Germinal center (tissue), 1 donor: ENCODE results near the gene PLAAT1.

ENCODE experiments used
- DNase-seq: peaks from one replicate; pipeline ENCODE4 v3.0.0; 2012; ENCODE audit warnings: mixed read lengths, low spot score

Gene PLAAT1

DNA sequence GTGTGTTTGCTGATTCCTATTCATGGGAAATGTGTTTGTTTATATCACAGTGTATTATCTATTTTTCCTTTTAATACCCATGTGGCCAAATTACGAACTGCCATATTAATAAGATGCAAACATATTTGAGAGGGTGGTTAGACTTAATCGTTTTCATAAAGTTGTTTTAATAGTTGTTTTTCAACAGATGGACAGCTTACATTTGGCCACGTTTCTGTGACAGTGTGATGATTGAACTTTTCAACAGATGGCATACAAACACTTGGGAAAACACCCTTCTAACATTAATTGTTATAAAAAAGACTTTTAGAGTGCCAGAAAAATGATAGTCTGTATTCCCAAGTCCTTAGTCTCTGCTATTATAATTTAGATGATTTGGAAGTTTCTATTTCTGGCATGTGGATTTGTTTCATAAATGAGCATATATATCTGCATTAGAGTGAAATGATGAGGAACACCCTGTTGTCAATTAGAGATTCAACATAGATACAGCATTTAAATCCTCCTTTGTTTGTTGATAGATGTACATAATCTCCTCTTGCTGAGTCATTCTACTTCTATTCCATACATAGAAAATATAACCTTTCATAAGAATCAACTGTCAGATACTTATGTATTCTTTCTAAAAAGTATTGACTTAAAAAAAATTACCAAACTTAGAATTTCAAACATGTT is 13.1 kb downstream of the PLAAT1 start:
- DNase-seq: no peak

DNA sequence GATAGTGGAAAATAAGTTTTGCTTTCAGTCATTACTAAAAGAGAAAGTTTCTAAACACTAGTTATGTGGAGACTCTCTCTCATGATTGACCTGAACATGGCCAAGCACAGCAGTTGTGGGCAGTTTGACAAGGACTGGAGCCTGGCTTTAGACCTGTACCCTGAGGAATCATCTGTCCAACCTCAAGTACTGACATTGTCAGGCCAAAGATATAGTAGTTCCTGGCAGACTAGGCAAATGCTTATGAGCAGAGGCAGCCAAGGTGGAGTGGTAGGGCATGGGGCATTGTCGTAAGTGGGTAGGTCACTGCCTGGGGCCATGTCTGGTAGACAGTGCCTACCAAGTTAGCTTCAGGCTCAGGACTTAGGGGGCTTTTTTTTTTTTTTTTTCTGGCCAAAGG is 20.9 kb downstream of the PLAAT1 start:
- DNase-seq: no peak

DNA sequence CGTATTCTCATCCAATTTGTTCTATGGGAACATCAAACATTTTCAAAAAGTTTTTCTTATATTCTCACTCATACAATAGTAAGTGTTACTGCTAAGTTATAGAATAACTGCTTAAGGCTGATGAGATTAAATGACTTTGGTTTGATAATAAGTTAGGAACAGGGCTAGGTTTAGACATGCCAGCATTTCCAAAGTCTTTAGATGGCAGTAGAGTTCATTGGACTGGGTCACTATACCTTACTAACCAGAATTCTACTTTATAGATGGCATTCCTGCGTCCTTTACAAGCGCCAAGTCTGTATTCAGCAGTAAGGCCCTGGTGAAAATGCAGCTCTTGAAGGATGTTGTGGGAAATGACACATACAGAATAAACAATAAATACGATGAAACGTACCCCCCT is 21.7 kb downstream of the PLAAT1 start:
- DNase-seq: no peak

DNA sequence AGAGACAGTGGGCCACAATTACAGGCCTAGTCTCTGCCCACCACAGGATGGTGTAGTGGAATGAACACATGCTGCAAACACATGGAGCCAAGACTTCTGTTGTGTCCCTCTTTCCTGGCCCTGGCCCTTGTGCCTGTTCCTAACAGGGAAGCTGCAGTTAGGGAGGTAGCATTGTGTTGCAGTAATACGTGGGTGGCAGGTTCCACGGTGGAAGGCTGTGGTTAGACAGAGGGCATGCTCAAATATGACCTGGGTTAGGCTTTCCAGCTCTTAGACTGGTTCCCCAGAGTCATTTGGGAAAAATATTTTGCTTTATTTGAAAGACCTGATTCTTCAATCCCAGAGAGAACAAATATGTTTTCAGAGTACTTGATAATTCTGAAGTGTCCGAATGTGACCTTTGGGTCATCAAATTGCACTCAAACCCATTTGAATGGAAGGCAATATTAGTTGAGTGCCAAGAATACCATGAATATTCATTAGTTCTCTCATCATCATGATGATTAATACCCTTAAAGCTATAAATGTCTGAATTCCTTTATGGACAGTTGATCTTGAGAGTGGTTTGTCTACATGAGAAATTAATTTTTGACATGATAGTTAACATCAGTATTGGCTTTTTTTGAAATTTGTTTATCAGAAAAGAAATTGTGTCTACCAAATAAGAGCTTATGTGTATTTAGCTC is 28.5 kb downstream of the PLAAT1 start:
- DNase-seq: no peak

DNA sequence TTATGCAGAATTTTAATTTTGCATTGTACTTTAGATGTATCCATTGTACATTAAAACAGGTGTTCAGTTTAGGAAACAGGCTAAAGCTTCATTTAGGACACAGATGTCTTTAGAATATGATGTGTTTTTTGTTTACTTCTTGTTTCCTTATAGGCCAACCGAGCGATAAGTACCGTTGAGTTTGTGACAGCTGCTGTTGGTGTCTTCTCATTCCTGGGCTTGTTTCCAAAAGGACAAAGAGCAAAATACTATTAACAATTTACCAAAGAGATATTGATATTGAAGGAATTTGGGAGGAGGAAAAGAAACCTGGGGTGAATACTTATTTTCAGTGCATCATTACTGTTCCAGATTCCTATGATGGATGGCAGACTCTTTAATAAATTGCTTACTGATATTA is 29.4 kb downstream of the PLAAT1 start:
- DNase-seq: no peak

DNA sequence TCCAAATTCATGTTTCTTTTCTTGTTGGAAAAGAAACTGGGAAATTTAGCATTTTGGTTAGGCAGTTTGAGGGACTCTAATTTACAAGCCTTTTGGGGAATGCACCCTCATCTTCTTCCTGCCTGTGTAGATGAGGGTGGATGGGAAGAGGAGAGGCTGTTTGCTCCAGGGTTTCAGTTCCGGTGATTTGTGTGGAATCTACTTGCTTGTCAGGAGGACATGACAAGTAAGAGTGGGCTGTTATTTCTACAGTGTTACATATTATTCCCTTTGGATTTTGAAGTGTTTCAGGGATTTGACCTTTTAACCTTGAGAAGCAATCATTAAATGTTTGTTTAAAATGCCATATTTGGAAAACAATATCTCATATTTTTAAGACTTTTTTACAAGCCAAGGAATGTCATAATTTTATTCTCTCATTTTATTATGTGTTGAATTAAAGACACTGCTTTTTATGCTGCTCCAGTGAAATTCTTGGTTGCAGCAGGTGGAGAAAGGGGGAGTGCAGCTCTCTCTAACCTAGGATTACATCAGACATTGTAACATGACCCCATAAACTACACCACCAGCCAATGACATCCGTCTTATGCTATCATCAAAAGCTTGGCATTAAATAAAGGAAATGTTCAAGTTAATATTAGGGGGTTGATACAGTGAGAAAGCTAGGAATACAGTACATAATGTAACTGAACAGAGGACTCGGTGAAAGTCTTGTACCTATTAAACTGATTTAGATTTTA is 30.2 kb downstream of the PLAAT1 start:
- DNase-seq: no peak

DNA sequence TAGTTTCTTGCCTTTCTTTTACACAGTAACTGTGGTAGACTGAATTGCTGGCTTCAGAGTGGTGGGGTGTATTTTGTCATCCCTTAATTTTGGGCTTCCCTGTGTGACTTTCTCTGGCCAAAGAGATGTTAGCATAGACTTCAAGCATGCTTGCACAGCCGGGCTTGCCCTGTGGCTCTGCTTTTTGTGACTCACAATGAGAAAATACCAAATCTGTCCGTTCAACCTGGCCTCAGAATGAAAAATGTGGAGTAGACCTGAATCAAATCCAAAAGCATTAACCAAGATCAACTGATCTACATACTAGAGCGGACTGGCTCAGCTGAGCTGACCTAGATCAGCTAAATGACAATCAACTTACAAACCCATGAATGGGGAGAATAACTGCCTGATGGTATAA is 51.4 kb downstream of the PLAAT1 start:
- DNase-seq: no peak

DNA sequence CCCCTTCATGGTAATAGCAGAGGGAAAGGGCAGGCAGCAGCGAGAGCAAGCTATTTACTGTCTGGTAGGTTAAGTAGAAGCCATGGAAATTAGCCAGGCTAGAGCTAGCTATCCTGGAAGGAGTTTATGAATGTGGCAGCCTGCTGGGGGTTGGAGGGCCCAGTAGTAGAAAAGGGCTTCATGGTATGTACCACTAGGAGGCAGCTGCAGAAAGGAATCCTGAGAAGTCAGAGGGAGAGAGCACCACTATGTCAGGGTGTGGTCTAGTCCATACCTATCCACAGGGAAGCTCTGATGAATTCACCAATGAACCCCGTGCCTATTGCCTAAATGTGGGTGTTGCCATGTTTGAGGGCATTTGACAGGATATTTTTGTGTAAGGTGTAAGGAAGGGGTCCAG is 55.0 kb downstream of the PLAAT1 start:
- DNase-seq: no peak

DNA sequence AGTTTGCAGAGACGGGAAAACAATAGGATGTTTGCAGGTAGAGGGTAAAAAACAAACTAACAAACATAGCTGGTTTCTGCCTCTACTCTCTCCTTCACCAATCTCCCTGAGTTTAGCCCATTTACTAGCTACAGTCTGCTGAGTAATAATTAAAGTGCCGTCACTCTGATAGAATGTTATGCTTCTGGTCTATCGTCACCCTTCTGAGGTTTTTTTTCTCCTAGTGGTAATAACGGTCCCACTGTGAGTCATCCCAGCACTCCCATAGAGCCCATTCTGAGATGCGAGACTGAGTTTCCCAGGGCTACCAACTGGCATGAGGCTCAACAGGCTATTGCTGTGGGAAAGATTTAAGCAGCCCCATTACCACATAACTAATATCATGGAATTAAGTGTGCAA is 56.4 kb downstream of the PLAAT1 start:
- DNase-seq: no peak

DNA sequence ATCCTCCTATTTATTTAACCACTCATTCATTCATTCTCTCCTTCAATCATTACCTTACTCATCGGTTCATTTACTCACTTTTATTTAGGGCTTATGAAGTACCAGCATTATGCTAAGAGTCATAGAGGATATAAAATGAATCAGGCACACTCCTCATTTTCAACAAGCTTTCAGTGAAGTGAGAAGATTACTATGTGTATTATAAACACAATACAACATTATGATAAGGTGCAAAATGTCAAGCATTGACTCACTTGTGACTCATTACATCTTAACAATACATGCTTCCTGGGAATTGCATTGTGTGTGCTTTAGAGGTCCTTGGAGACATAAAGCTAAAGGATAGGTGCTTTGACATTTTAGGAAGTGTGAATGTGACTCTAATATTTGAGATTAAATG is 60.4 kb downstream of the PLAAT1 start:
- no peak for DNase-seq

DNA sequence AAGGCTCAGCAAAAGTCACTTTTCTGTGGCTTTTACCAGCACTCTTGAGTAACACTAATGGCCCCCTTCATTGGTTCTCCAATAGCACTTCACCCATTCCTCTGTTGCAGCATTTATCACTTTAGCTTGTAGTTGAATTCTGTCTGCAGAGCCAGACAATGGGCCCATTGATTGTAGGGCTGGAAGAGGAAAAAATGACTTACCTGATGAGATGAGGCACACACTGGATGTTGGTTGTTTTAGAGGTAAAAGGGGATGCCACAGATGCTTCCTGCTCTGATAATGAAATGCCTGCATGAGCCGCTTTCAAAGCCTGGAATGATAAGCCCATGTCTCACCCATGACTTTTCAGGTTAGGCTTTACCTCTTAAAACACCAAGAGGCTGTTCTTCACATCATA is 64.3 kb downstream of the PLAAT1 start:
- DNase-seq: no peak

DNA sequence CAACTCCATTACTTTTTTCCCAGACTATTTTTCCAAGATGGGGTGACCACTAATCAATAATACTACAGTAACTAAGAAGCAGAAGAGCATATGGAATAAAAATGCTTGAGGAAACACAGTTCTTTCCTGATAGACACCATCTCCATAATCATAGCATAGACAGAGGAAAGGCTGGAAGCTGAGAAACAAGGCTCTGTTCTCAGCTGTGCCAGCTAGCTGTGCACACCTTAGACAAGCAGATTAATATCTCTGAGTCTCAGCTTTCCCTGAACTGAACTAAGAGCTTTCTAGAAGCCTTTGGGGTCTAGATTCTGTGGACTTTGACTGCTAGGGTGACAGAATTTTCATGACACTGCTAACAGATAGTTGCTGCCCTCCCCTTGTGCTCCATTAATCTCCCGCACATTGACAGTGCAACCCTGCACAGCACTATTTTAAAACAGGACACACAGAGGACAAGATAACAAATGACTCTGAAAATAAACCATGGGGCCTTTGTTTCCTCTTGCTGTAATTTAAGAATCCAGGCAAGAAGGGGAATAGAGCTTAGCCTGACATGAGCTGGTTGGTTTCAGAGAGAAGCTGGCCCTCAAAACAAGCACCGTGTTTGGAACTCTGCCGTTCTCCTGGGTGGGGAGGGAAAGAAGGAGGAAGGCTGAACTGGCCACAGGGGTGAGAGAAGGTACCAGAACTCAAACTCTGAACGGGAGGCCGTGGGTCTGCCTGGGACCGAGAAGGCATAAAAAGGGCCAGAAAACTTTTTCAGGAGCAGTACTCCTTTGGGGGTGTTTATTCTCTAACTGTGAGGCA is 70.1 kb downstream of the PLAAT1 start:
- DNase-seq: no peak

DNA sequence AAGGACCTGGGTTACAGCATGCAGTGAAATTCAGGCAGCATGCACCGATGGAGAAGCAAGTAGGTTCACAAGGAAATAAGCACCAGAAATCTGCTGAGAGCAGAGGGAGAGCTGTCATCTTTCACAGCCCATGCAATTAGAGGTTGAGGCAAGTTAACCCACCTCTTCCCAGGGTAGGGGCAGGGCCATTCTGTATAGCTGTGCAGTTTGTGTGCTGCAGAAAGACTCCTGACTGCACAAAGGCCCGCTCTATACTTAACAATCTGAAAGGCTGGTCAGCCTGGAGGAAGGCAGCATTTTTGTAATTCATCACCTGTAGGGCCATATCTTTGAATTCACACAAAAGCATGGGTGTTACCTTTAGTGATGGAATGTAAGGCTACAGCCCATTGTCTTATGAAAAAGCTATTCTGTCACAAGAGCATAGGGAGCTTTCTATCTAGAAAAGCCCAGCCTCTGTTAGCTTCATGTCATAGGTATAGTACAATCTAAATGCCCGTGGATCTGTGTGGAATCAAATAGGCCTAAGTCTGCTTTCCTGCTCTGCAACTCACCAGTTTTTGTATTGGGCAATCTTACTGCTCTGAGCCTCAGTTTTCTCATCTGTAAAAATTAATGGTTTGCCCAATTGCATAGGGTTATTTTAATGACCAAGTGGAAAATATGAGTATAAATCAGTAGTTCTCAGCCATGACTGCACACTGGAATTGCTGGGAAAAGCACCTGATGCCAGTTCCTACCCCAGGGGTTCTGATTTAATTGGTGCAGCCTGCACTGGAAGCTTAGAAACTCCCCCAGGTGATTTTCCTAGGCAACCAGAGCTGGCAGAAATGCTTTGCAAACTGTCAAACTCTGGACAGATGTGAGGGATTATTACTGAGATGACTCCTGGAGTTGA is 72.3 kb downstream of the PLAAT1 start:
- no peak for DNase-seq

DNA sequence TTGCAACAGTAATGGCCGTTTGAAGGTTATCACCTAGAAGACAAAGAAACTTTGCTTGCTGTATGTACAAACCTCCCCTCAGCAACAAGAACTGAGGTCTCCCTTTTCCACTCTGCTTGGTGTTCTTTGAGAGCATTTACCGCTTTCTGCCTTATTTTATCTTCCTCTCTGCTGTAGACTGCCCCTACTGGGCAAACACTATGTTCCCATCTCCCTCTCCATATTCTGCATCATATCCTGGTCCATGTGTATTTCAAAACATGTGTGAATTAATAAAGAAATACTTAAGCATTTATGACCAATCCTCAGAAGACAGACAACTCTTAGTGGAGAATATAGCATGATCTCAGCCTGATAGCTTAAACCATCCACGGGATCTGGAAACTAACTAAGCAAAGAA is 73.1 kb downstream of the PLAAT1 start:
- DNase-seq: no peak

DNA sequence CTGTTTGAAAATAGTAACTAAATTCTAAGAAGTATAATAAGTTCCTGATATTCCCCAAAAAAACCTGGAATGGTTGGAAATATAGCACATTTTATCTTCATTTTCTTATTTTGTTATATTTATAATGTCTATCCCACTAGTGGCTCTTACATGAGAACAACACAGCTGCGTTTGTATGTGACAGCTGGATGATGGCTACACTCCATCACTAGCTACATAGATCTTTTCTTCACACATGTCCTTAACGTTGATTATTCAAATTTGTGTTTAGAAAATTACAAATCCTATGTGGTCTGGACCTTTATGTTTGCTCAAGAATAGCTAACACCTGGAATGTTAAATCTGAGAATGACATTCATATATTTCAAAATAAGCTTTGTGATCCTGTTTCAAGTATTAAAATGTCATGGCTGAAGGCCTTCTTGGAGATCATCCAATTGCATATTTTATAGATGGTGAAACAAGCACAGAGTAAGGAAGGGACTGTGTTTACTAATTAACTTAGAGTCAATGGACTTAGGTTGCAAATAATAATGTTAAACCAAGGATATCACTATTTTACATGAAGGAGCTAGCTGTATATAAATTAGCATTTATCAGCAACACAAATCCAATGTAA is 76.8 kb downstream of the PLAAT1 start:
- no peak for DNase-seq
